WTC11 (cell line): ENCODE measurements around the gene TFB1M. TPM values are rescaled to one million over a fixed set of nuclear protein-coding genes. Genes with fewer than 3 reads are reported as not detected.
A peak's percentile ranks its signal among the peaks of the same experiment; 100 is the strongest.

Experiments used
- ATAC-seq: fragments of 200-7000 bp; cut with Tn5 transposase; 2 replicates; pipeline ENCODE4 v1.10.0; 2021; ENCODE audit warnings: mild to moderate bottlenecking, moderate library complexity
- CTCF ChIA-PET: fragments of 300-600 bp; sonication (Branson Sonifier 250); formaldehyde crosslinking; loops from one replicate; lab custom pipeline; 2021; ENCODE audit warnings: antibody characterized with exemption; lab: Charles Lee
- POLR2A ChIA-PET: fragments of 350-600 bp; sonication (Branson Sonifier 250); formaldehyde crosslinking; loops from one replicate; lab custom pipeline; 2021; ENCODE audit warnings: antibody characterized with exemption; lab: Charles Lee
- DNase-seq: peaks from one replicate; pipeline ENCODE4 v3.0.0; 2021; ENCODE audit warnings: low spot score
- H3K27ac Mint-ChIP-seq: 2 replicates; pipeline ENCODE4 v1.8.0; 2021; ENCODE audit warnings: mixed read lengths
- H3K27me3 Mint-ChIP-seq: 2 replicates; pipeline ENCODE4 v1.8.0; 2021; ENCODE audit warnings: low read depth, mild to moderate bottlenecking, moderate library complexity, mixed read lengths
- H3K36me3 Mint-ChIP-seq: 2 replicates; pipeline ENCODE4 v1.8.0; 2021; ENCODE audit warnings: mixed read lengths
- H3K4me1 Mint-ChIP-seq: 2 replicates; pipeline ENCODE4 v1.8.0; 2022; ENCODE audit warnings: mixed read lengths
- H3K4me3 Mint-ChIP-seq: 2 replicates; pipeline ENCODE4 v1.8.0; 2021; ENCODE audit warnings: mild to moderate bottlenecking, moderate library complexity, mixed read lengths
- H3K9me3 Mint-ChIP-seq: 2 replicates; pipeline ENCODE4 v1.8.0; 2021; ENCODE audit warnings: mixed read lengths
- CREB1 ChIP-seq: sonication (generic); formaldehyde crosslinking; IDR thresholded peaks from 2 replicates; pipeline ENCODE4 v1.8.0; 2023; ENCODE audit warnings: mild to moderate bottlenecking, missing genetic modification reagents
- CREM ChIP-seq: sonication (generic); formaldehyde crosslinking; IDR thresholded peaks from 2 replicates; pipeline ENCODE4 v1.8.1; 2022; ENCODE audit warnings: mild to moderate bottlenecking, missing genetic modification reagents, moderate library complexity
- ELF4 ChIP-seq: sonication (generic); formaldehyde crosslinking; IDR thresholded peaks from 2 replicates; pipeline ENCODE4 v1.8.1; 2022; ENCODE audit warnings: low read depth, mild to moderate bottlenecking, moderate library complexity, missing genetic modification reagents
- ESRRA ChIP-seq: sonication (generic); formaldehyde crosslinking; IDR thresholded peaks from 2 replicates; pipeline ENCODE4 v1.8.1; 2022; ENCODE audit warnings: mild to moderate bottlenecking, missing genetic modification reagents, borderline replicate concordance
- FOXJ3 ChIP-seq: sonication (generic); formaldehyde crosslinking; IDR thresholded peaks from 2 replicates; pipeline ENCODE4 v1.9.0; 2021; ENCODE audit warnings: missing genetic modification reagents, mild to moderate bottlenecking, borderline replicate concordance
- GRHL2 ChIP-seq: fragments of 250-450 bp; sonication (Bioruptor Pico); IDR thresholded peaks from 2 replicates; pipeline ENCODE4 v1.8.0; 2022; ENCODE audit warnings: mild to moderate bottlenecking, moderate library complexity; ENCODE audit not compliant: insufficient replicate concordance, severe bottlenecking
- GTF2I ChIP-seq: fragments of 250-450 bp; sonication (Bioruptor Pico); conservative IDR thresholded peaks from 2 replicates; pipeline ENCODE4 v1.4.0; 2021; ENCODE audit warnings: mild to moderate bottlenecking
- KAT7 ChIP-seq: sonication (generic); formaldehyde crosslinking; IDR thresholded peaks from 2 replicates; pipeline ENCODE4 v1.8.1; 2023; ENCODE audit warnings: missing genetic modification reagents, mild to moderate bottlenecking, borderline replicate concordance
- NFYB ChIP-seq: sonication (generic); formaldehyde crosslinking; conservative IDR thresholded peaks from 2 replicates; pipeline ENCODE4 v1.8.0; 2022; ENCODE audit warnings: low read depth, missing genetic modification reagents
- NR1H2 ChIP-seq: sonication (generic); formaldehyde crosslinking; IDR thresholded peaks from 2 replicates; pipeline ENCODE4 v1.9.0; 2021; ENCODE audit warnings: mild to moderate bottlenecking, moderate library complexity, missing genetic modification reagents
- SMAD3 ChIP-seq: sonication (generic); formaldehyde crosslinking; IDR thresholded peaks from 2 replicates; pipeline ENCODE4 v1.8.0; 2022; ENCODE audit warnings: missing genetic modification reagents, mild to moderate bottlenecking, borderline replicate concordance
- SP1 ChIP-seq: sonication (generic); formaldehyde crosslinking; conservative IDR thresholded peaks from 2 replicates; pipeline ENCODE4 v1.8.1; 2022; ENCODE audit warnings: missing genetic modification reagents
- TCF7 ChIP-seq: sonication (generic); formaldehyde crosslinking; IDR thresholded peaks from 2 replicates; pipeline ENCODE4 v1.8.0; 2022; ENCODE audit warnings: mild to moderate bottlenecking, low read depth, missing genetic modification reagents, moderate library complexity
- ZBTB21 ChIP-seq: sonication (generic); formaldehyde crosslinking; IDR thresholded peaks from 2 replicates; pipeline ENCODE4 v1.8.1; 2023; ENCODE audit warnings: mild to moderate bottlenecking, missing genetic modification reagents, borderline replicate concordance
- ZNF317 ChIP-seq: sonication (generic); formaldehyde crosslinking; IDR thresholded peaks from 2 replicates; pipeline ENCODE4 v1.8.1; 2023; ENCODE audit warnings: low read depth, mild to moderate bottlenecking, moderate library complexity, missing genetic modification reagents, borderline replicate concordance
- total RNA-seq: library from RNA; stranded (reverse); gene quantifications from 3 replicates; pipeline ENCODE4 v1.2.3, GENCODE V29; 2021
- TF ChIP-seq, protein P1 (sequence below): sonication (generic); formaldehyde crosslinking; IDR thresholded peaks from 2 replicates; pipeline ENCODE4 v1.8.1; 2022; ENCODE audit warnings: low read depth, missing genetic modification reagents, borderline replicate concordance
- TF ChIP-seq, protein P2 (sequence below): sonication (generic); formaldehyde crosslinking; IDR thresholded peaks from 2 replicates; pipeline ENCODE4 v1.8.0; 2023; ENCODE audit warnings: missing genetic modification reagents
- TF ChIP-seq, protein P3 (sequence below): fragments of 250-450 bp; sonication (Bioruptor Pico); conservative IDR thresholded peaks from 2 replicates; pipeline ENCODE4 v1.9.0; 2021; ENCODE audit warnings: mild to moderate bottlenecking
- TF ChIP-seq, protein P4 (sequence below): sonication (generic); formaldehyde crosslinking; IDR thresholded peaks from 2 replicates; pipeline ENCODE4 v1.8.0; 2022; ENCODE audit warnings: mild to moderate bottlenecking, missing genetic modification reagents
- TF ChIP-seq, protein P5 (sequence below): sonication (generic); formaldehyde crosslinking; IDR thresholded peaks from 2 replicates; pipeline ENCODE4 v1.8.0; 2022; ENCODE audit warnings: mild to moderate bottlenecking, missing genetic modification reagents
- TF ChIP-seq, protein P6 (sequence below): sonication (generic); formaldehyde crosslinking; IDR thresholded peaks from 2 replicates; pipeline ENCODE4 v1.8.1; 2022; ENCODE audit warnings: missing genetic modification reagents, borderline replicate concordance
- TF ChIP-seq, protein P7 (sequence below): fragments of 250-450 bp; sonication (Bioruptor Pico); IDR thresholded peaks from 2 replicates; pipeline ENCODE4 v1.9.0; 2021; ENCODE audit warnings: mild to moderate bottlenecking
- TF ChIP-seq, protein P8 (sequence below): sonication (generic); formaldehyde crosslinking; IDR thresholded peaks from 2 replicates; pipeline ENCODE4 v1.8.1; 2023; ENCODE audit warnings: mild to moderate bottlenecking, missing genetic modification reagents, moderate library complexity

The TFB1M gene
- total RNA-seq, 1 experiment from 2014 or later: 41.8 TPM

DNA sequence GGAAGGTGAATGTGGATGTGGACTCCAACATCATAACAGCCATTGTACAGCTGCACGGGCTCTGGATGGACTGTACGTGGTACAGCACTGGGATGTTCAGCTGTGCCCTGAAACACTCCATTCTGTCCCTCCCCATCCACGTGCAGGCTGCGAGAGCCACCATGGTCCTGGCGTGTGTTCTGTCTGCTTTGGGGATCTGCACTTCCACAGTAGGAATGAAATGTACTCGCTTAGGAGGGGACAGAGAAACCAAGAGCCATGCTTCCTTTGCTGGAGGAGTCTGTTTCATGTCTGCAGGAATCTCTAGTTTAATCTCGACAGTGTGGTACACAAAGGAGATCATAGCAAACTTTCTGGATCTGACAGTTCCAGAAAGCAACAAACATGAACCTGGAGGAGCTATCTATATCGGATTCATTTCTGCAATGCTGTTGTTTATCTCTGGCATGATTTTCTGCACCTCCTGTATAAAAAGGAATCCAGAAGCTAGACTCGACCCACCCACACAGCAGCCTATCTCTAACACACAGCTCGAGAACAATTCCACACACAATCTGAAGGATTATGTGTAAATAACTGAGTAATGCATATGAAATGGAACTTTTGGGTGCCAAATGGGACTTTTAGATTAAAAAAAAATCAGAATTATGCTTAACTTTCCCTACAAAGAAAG is 38.3 kb downstream of the TFB1M start:
- ChIA-PET CTCF (interaction anchor here (0.7 kb wide), 1 partner anchor 28 kb away, joined by 4 read pairs; no protein-coding TSS in a partner anchor), POLR2A (no interaction called here)
- Mint-ChIP-seq H3K27me3 (no peaks in the 10 kb centered on the region), H3K36me3 (peaks cover 22% of the 10 kb centered on the region), H3K4me3 (no peak overlapping the region), H3K27ac (peak overlapping the region; percentile 69; the same call in 1 of the 2 replicates), H3K4me1 (peaks cover 20% of the 10 kb centered on the region), H3K9me3 (no peaks in the 10 kb centered on the region)
- TF ChIP-seq NR1H2 (CRISPR knock-in tag) (no peak), FOXJ3 (CRISPR knock-in tag) (no peak), TCF7 (no peak), ZNF317 (CRISPR knock-in tag) (no peak), KAT7 (no peak), ZBTB21 (CRISPR knock-in tag) (no peak), GTF2I (no peak), CREM (no peak), NFYB (CRISPR knock-in tag) (no peak), ESRRA (CRISPR knock-in tag) (no peak)
- TF ChIP-seq, protein P1, sequence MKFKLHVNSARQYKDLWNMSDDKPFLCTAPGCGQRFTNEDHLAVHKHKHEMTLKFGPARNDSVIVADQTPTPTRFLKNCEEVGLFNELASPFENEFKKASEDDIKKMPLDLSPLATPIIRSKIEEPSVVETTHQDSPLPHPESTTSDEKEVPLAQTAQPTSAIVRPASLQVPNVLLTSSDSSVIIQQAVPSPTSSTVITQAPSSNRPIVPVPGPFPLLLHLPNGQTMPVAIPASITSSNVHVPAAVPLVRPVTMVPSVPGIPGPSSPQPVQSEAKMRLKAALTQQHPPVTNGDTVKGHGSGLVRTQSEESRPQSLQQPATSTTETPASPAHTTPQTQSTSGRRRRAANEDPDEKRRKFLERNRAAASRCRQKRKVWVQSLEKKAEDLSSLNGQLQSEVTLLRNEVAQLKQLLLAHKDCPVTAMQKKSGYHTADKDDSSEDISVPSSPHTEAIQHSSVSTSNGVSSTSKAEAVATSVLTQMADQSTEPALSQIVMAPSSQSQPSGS: no peak
- TF ChIP-seq, protein P2, sequence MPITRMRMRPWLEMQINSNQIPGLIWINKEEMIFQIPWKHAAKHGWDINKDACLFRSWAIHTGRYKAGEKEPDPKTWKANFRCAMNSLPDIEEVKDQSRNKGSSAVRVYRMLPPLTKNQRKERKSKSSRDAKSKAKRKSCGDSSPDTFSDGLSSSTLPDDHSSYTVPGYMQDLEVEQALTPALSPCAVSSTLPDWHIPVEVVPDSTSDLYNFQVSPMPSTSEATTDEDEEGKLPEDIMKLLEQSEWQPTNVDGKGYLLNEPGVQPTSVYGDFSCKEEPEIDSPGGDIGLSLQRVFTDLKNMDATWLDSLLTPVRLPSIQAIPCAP: no peak
- TF ChIP-seq, protein P3, sequence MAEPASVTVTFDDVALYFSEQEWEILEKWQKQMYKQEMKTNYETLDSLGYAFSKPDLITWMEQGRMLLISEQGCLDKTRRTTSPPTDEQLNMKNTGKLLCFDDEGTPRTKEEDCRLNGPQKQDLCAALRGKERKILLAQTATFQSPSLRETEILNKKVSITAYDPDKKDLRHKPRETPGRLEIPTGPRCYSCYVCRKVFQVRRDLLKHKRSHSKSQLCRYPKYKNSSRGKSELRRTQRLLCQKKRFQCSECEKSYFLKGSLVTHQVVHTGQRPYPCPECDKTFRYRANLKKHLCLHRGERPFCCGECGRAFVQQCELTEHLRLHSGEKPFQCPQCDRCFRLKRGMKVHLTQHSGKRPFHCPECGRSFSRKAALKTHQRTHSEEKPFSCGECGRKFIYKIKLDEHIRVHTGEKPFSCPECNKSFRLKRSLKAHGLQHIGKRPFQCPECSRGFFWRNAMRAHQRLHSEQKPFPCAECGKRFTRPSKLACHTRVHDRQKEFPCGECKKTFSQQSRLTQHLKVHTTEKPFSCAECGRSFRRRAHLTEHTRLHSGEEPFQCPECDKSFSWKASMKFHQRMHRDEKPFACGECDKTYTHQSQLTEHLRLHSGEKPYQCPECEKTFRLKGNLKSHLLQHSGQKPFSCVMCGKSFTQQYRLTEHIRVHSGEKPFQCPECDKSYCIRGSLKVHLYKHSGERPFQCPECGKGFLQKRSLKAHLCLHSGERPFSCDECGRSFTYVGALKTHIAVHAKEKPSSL (CRISPR knock-in tag): no peak
- TF ChIP-seq, protein P4, sequence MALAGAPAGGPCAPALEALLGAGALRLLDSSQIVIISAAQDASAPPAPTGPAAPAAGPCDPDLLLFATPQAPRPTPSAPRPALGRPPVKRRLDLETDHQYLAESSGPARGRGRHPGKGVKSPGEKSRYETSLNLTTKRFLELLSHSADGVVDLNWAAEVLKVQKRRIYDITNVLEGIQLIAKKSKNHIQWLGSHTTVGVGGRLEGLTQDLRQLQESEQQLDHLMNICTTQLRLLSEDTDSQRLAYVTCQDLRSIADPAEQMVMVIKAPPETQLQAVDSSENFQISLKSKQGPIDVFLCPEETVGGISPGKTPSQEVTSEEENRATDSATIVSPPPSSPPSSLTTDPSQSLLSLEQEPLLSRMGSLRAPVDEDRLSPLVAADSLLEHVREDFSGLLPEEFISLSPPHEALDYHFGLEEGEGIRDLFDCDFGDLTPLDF (CRISPR knock-in tag): no peak
- TF ChIP-seq, protein P5, sequence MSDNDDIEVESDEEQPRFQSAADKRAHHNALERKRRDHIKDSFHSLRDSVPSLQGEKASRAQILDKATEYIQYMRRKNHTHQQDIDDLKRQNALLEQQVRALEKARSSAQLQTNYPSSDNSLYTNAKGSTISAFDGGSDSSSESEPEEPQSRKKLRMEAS (CRISPR knock-in tag): no peak
- TF ChIP-seq, protein P6, sequence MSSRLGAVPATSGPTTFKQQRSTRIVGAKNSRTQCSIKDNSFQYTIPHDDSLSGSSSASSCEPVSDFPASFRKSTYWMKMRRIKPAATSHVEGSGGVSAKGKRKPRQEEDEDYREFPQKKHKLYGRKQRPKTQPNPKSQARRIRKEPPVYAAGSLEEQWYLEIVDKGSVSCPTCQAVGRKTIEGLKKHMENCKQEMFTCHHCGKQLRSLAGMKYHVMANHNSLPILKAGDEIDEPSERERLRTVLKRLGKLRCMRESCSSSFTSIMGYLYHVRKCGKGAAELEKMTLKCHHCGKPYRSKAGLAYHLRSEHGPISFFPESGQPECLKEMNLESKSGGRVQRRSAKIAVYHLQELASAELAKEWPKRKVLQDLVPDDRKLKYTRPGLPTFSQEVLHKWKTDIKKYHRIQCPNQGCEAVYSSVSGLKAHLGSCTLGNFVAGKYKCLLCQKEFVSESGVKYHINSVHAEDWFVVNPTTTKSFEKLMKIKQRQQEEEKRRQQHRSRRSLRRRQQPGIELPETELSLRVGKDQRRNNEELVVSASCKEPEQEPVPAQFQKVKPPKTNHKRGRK (CRISPR knock-in tag): no peak
- DNase-seq: no peak
- ATAC-seq: no peak

DNA sequence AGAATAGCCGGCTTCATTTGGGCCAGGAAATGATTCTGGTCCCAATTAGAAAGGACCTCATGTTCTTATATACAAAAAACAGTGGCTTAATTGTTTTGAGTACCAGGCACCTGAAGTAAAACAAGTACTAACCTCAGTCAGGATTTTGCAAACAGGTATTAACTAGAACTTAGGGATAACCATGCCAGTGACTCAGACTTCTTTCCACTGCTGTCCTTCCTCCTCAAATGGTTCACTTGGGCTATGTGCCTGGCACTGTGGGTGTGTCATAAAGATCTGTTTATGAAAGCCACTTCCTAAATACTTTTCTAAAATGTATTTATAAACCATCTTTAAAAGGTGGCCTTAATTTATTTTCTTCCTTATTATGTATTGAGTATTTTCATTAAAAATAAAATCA is 39.8 kb downstream of the TFB1M start:
- POLR2A ChIA-PET: no interaction called here
- CTCF ChIA-PET: no interaction called here
- H3K36me3 Mint-ChIP-seq: peaks cover 24% of the 10 kb centered on the region
- TF ChIP-seq, protein P7, sequence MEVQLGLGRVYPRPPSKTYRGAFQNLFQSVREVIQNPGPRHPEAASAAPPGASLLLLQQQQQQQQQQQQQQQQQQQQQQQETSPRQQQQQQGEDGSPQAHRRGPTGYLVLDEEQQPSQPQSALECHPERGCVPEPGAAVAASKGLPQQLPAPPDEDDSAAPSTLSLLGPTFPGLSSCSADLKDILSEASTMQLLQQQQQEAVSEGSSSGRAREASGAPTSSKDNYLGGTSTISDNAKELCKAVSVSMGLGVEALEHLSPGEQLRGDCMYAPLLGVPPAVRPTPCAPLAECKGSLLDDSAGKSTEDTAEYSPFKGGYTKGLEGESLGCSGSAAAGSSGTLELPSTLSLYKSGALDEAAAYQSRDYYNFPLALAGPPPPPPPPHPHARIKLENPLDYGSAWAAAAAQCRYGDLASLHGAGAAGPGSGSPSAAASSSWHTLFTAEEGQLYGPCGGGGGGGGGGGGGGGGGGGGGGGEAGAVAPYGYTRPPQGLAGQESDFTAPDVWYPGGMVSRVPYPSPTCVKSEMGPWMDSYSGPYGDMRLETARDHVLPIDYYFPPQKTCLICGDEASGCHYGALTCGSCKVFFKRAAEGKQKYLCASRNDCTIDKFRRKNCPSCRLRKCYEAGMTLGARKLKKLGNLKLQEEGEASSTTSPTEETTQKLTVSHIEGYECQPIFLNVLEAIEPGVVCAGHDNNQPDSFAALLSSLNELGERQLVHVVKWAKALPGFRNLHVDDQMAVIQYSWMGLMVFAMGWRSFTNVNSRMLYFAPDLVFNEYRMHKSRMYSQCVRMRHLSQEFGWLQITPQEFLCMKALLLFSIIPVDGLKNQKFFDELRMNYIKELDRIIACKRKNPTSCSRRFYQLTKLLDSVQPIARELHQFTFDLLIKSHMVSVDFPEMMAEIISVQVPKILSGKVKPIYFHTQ (CRISPR knock-in tag): no peak
- no peak for TF ChIP-seq ELF4 (CRISPR knock-in tag)
- TF ChIP-seq CREB1 (CRISPR knock-in tag): no peak
- no peak for TF ChIP-seq SP1 (CRISPR knock-in tag)
- TF ChIP-seq SMAD3: no peak
- no peak for TF ChIP-seq GRHL2 (CRISPR knock-in tag)
- TF ChIP-seq, protein P8, sequence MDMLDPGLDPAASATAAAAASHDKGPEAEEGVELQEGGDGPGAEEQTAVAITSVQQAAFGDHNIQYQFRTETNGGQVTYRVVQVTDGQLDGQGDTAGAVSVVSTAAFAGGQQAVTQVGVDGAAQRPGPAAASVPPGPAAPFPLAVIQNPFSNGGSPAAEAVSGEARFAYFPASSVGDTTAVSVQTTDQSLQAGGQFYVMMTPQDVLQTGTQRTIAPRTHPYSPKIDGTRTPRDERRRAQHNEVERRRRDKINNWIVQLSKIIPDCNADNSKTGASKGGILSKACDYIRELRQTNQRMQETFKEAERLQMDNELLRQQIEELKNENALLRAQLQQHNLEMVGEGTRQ (CRISPR knock-in tag): no peak
- no peaks in the 10 kb centered on the region for H3K27me3 Mint-ChIP-seq
- no peak for DNase-seq
- H3K27ac Mint-ChIP-seq: no peak overlapping the region
- no peak overlapping the region for H3K4me3 Mint-ChIP-seq
- H3K4me1 Mint-ChIP-seq: peaks cover 20% of the 10 kb centered on the region
- ATAC-seq: no peak
- H3K9me3 Mint-ChIP-seq: no peaks in the 10 kb centered on the region
